ENCODE measurements around the gene PLA2G6.

The PLA2G6 gene

DNA sequence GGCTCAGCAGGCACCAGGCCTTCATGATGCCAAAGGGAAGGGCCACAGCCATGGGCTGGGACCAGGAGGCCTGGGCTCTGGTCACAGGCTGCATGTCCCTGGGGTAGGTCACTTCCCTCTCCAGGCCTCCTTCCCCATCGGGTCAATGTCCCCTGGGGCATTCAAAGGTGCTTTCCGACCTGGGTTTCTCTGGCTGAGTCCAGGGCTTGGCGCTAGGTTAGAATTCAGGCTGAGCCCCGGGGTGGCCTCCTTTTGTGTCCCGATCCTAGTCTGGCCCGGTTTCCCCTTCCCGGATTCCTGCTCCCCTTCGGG is 32.3 kb upstream of the PLA2G6 start:
- no peak for DNase-seq

DNA sequence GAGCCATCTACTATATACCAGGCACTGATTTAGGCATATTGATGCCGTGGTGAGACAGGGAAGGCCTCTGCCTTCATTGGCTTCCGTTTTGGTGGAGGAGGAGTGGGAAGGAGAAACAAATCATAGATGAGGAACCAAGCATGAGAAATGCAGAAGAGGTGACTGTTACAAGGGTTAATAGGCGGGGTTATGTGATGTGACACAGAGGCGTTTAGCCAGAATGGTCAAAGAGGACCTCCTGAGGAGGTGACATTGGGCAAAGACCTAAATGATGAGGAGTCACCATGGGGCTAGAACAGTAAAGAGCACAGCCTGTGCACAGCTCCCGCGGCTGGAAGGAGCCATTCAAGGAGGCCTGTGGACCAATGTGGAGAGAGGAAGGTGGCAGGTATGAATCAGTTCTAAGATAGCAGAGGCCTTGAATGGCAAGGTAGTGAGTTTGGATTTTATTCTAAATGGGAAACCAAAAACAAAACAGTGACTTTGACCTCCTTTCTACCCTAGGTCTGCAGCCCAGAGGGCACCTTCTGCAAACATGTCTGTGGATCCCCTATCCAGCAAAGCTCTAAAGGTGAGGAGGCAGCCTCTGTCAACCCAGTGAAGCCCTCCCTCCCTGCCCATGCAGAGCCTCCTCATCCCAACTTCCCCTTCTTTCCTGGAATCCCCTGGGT is 31.8 kb upstream of the PLA2G6 start:
- DNase-seq = no peak

- no peak for DNase-seq
Observed at GRCh38 chr22:38212442-38212841, 30.8 kb upstream of the PLA2G6 start.

- no peak for DNase-seq
Observed at GRCh38 chr22:38211556-38211955, 29.9 kb upstream of the PLA2G6 start.

- no peak for DNase-seq
Observed at GRCh38 chr22:38208551-38208968, 26.9 kb upstream of the PLA2G6 start.

GRCh38 chr22:38207898-38208432 is 26.3 kb upstream of the PLA2G6 start:
- DNase-seq = no peak

DNA sequence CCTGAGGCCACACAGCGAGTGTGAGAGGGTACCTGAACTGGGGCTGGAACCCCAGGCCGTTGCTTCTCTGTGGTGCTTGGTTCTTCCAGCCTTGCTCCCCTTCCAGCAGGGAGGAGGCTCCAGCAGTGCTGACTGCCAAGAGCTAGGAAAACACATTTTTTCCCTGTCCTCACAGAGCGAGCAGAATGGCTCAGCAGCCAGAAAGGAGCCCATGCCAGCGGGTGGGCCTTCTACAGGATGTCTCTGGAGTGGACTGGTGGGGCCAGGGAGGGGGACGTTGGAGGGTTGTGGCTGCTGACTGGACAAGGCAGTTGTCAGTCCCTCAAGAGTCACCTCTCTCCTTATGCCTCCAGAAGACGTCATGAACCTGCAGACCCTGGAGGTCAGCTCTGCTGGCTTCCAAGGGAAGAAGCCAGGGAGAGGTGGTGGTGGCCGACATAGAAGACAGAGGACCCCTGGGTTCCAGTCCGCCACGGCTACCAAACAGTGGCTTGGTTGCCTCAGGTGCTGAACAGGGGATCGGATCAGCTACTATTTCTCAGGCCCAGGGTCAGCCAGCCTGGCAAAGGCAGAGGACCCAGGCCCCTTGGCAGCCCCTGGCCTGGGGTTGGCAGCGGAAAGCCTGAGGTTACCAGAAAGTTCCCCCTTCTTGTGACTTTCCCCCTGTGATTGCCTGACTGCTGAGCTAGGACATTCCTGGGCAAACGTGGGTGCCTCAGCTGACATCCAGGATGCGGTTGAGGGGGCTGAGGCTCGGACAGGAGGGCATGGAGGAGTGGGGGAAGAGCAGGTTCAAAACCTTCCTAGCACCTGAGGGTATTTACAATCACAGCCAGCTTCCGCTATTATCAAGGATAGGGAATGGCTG is 23.9 kb upstream of the PLA2G6 start:
- peak in 7 of 14 donors; percentile 22 to 77 (median 53) for DNase-seq

- DNase-seq = no peak
Observed at GRCh38 chr22:38204784-38205183, 23.2 kb upstream of the PLA2G6 start.

DNA sequence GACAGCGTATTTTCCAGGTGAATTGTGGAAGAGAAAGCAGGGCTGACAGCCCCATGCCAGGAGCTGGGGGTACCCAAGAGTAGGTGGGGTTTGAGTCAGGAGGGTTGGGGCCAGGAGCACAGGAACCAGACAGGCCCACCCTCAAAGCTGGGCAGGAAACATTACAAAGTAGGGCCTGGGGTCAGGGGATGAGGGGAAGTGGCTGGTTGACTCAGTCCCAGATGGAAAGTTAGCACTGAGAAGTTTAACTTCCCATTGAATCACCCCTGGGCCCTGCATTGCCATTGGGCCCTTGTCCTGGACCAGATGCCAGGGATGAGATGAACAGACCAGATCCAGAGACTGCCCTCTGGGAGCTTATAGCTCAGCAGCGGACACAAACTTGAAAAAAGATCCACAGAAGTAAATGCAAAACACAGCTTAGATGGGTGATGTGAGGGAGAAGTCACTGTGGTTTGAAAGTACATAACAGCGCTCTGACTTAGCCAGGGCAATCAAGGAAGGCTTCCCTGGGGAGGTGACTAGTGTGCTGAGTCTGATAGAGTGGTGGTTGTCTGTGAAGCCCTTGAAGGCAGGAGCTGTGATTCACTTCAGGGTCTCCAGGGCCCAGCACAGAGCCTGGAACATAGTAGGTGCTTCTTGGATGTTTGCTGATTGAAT is 22.4 kb upstream of the PLA2G6 start:
- no peak for DNase-seq

DNA sequence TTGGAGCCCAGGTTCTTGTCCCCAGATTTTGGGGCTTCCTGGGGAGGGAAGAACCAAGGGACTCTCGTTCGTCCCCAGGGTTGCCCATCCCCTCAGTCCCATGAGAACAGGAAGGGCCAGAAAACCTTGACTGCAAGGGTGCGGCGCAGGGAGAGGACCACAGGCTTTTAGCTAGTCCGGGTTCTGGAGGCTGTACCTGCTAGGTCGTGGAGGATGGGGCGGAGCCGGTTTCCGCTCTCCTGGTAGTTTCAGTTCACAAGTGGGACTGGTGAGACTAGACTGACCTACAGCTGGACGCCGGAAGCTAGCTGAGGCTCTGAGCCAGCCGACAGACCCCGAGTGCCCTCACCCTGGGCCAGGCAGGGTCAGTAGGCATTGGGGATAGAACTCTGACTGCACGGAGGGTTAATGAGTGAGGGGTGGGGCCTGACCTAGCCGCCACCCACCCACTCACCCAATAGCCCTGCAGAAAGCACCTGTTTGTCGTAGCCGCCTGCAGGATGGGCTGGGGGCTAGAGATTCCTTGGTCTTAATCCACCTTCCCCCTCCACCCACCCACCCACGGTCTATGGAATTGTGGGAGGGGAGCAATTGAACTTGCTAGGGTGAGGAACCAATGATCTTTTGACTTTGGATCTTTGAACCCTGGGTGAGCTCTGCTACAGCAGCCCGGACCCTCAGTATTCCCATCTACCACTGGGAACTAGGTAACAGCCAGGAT is 21.6 kb upstream of the PLA2G6 start:
- no peak for DNase-seq

DNA sequence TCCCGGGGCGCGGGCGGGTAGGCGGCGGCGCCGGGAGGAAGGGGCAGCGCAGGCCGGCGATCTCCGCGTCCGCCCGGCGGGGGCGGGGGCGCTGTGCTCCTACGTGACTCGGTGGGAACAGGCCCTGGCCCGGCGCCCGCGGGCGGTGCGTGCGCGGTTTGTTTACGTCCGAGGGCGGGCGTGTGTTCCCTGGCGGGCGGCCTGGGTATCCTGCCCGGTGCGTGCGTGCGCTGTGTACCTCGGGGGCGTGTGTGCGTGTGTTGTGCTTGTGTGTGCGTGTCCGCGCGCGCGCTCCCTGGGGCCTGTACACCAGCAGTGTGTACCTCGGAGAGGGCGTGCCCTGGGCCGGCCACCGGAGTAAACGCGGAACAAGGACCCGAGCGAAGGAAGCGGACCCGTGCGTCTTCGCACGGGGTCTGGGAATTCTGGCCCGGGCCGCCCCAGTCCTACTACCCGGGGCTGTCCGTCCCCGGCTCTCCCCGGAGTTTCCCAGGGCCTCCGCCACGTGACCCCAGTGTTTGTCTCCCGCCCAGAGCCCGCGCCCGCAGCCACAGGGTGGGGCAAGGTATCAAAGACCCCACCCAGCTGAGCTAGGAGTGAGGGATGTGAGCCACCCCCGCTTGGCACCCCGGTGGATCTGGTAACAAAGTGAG is 20.9 kb upstream of the PLA2G6 start:
- DNase-seq = peak in 11 of 14 donors; percentile 13 to 74 (median 47)

DNA sequence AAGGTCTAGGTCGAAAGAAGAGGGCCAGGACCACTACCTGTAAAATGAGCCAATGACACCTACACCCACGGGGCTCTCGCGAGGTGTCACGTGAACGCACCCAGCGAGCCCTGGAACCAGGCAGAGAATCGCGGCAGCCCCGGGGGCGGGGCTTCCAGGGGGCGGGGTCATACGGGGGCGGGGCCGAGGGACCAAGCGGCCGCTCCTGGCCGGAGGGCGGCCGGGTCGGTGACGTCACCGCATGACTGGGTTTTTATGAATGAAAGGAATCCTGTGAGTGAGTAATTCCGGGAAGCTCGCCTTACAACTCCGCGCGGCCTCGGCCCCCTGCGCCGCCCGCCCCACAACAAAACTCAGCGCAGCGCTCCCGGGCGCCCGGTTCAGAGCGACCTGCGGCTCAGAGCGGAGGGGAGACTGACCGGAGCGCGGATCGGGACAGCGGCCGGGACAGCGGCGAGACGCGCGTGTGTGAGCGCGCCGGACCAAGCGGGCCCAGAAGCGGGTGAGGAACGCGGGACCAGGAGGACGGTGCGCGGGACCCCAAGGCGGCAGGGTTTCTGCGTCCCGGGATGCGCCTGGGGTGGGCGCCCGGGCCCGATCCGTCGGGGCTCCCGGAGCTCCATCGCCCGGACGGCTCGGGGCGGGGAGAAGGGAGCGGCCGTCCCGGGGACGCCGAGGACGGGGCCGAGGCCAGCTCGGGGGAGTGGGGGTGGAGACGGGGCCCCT is 20.2 kb upstream of the PLA2G6 start, which contains the start of gene MAFF:
Gene MAFF (plus strand): TSS at position 284 of the 726 bp plus-strand sequence. CDS start 11,860 bp downstream, outside the sequence.
- peak in 13 of 14 donors; percentile 49 to 96 (median 85) for DNase-seq

- DNase-seq = no peak
Observed at GRCh38 chr22:38201371-38201710, 19.7 kb upstream of the PLA2G6 start.

- DNase-seq = no peak
Observed at GRCh38 chr22:38199826-38200559, 18.4 kb upstream of the PLA2G6 start.

GRCh38 chr22:38196791-38197419 is 15.3 kb upstream of the PLA2G6 start:
- DNase-seq = no peak

DNA sequence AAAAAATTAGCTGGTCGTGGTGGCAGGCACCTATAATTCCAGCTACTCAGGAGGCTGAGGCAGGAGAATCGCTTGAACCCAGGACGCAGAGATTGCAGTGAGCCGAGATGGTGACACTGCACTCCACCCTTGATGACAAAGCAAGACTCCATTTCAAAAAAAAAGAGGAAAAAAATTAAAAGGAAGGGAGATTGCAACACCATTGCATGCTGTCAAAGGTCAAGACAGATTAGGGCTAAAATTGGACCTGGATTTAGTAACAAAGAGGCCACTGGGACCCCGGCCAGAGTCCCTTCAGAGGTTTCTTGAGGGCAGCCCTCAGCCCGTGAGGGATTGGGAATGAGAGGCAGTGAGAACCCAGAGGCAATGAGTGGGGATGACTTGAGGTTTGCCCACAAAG is 11.9 kb upstream of the PLA2G6 start:
- no peak for DNase-seq

DNA sequence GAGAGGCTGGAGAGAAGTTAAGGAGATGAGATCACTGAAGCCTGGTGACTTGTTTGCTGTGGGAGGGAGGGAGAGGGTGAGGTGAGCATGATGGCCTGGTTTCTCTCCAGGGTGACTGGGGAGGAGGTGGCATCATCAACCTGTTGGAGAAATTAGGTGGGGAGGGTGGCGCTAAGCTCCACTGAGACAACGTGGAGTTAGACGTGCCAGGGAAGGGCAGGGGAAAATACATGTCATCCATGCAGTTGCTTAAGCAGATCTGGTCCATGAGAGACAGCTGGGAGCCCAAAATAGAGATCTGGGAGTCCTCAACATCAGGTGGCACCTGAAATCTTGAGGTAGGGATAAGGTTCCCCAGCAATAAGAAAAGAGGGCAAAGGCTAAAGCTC is 10.8 kb upstream of the PLA2G6 start:
- DNase-seq = no peak

DNA sequence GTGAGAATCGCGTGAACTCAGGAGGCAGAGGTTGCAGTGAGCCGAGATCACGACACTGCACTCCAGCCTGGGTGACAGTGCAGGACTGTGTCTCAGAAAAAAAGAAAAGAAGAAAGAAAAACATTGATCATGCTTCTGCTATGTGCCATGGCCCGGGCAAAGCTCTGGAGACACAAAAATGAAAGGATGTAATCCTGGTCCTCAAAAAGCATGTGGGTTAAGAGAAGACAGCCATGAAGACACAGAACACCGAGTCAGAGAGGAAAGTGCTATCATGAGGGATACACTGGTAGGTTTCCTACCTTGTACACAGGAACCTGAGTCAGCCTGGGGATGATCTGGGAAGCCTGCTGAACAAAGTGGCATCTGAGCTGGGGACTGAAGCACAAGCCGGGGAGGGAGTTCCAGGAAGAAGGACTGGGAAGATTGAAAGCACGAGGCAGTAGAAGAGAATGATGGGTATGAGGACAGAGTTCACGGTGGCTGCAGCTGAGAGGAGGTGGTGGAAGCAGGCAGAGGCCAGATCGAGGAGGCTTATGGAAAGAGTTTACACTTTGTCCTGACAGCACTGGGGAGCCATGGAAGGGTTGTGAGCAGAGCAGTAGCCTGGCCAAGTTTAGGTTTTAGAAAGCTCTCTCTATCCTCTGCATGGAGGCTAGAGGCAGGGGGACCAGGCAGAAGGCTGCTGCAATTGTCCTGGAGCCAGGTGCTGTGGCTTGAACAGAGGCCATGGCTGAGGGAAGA is 10.3 kb upstream of the PLA2G6 start:
- DNase-seq = no peak

GRCh38 chr22:38191055-38191454 is 9.4 kb upstream of the PLA2G6 start:
- DNase-seq = no peak

All from C1 segment of cervical spinal cord (tissue), 14 donors.